NCI-H1694 (cell line): ENCODE data around the gene CD79A.
"Not testable (repeated sequence)": the region's sequence is repeated elsewhere in the genome, so short reads cannot be mapped to it uniquely, and the experiment has no call there.

Experiments
- DNase-seq: peaks from one replicate; lab custom pipeline; 2025; lab: John Stamatoyannopoulos, UW

The CD79A gene

DNA sequence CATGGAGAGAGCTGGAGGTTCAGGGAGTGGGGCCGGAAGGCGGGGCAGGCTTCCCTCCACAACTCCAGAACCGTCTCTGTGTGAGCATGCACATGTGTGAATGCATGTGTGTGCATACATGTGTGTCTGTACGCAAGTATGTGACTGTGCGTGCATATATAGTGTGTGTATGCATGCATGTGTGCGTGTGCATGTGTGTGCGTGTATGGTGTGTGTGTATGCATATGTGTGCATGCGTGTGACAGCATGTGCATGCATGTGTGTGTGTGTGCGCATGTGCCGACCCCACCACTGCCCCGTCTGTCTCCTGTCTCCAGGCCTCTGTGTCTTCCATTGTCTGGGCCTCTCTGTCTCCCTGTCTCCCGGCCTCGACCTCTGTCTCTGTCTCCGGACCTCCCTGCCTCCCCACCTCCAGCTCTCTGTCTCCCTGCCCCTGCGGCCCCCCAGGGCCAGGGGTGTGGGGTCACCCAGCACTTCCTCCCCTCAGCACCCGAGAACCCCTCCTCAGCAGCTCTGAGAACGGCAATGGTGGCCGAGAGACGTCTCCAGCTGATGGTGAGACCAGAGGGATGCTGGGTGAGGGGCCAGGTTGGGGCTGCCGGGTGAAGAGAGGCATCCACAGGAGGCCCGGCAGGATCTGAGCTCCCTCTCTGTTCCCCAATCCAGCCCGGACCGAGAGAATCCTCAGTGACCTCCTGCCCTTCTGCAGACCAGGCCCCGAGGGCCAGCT is 28.4 kb downstream of the CD79A start:
- DNase-seq, result no peak

DNA sequence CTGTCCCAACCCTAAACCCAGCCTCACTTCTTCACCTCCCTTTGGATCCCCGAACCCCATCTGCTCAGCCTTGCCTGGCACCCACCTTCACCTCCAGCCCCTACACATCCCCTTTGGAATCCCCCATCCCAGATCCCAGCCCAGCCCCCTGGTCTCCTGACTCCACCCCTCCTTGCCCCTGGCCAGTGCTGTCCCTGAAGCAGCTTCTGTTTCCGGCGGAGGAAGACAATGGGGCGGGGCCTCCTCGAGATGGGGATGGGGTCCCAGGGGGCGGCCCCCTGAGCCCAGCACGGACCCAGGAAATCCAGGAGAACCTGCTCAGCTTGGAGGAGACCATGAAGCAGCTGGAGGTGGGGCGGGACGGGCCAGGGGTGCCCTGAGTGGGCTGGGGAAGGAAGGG is 29.2 kb downstream of the CD79A start:
- DNase-seq, result no peak

GRCh38 chr19:41906916-41907680 is 30.0 kb downstream of the CD79A start:
- DNase-seq, result no peak

- DNase-seq, result no peak
These were observed 31.0 kb downstream of the CD79A start for GRCh38 chr19:41907994-41908615.

- no peak for DNase-seq
These were observed 31.8 kb downstream of the CD79A start for GRCh38 chr19:41908724-41909464.

GRCh38 chr19:41909706-41910105 is 32.6 kb downstream of the CD79A start:
- no peak for DNase-seq

- DNase-seq, result no peak
These were observed 33.3 kb downstream of the CD79A start for GRCh38 chr19:41910240-41910991.

DNA sequence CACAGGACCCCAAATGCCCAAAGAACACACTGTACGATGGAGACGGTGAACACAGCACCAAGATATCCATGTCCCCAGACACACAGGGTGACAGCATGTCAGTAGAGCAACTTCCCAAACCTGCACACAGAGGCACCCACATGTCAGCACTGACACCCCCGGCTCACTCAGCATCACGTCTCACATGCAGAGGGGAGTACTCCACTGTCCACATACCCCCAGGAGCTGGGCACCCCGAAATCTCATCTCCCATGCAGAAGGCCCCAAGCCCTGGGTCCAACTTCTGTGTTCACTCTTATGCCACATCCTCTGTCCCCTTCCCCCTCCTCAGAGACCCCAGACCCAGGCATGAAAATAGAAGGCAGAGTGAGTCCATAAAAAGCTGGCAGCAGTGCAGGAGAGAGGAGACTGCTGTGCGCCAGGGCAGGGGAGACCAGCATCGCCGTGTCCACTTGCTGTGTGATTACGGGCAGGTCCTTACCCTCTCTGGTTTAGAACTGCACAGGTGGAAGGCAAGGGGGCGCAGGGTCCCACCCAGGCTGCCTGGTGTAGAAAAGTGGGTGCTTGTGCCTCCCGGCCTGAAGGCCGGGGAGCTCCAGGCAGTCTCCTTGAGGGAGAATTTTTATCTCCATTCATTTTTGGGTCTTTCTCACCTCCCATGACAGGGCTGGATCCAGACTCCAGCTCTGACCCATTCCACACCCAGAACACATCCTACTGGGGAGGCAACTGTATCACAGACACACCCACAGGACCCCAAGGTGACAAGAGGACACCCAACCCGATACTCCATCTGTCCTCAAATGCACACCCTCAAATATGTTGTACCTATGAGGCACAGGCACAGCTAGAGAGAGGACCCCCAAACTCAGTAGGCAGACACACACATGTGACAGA is 34.2 kb downstream of the CD79A start:
- no peak for DNase-seq

- DNase-seq, result no peak
These were observed 35.0 kb downstream of the CD79A start for GRCh38 chr19:41911889-41912731.

DNA sequence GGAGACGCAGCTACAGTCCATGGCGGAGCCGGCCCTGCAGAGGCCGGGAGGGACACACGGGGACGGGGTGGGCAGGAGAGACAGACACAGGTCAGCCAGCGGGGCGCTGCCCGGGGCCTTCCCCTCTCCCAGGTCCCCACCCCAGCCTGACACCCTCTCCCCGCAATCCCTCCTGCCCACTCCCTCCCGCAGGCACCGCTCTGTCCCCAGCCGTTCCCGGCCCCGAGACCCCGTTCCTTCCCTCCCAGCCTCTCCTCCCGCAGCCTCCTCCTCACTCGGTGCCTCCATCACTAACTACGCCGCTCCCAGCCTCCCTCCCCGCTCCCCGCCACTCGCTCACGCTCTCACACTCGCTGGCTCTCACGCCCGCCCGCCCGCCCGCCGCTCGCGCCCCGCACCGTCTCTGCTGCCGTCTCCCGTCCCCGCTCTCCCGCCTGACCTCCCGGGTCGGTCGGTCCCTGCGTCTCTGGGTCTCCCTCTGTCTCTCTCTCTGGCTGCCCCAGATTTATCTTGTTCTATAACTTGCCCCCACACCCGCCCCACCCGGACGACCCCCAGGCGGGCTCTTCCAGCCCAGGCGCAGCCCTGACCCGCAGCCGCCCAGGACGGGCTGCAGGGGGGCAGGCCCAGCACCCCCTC is 35.9 kb downstream of the CD79A start:
- DNase-seq, result no peak

GRCh38 chr19:41913538-41914423 is 36.7 kb downstream of the CD79A start:
- DNase-seq, result no peak

DNA sequence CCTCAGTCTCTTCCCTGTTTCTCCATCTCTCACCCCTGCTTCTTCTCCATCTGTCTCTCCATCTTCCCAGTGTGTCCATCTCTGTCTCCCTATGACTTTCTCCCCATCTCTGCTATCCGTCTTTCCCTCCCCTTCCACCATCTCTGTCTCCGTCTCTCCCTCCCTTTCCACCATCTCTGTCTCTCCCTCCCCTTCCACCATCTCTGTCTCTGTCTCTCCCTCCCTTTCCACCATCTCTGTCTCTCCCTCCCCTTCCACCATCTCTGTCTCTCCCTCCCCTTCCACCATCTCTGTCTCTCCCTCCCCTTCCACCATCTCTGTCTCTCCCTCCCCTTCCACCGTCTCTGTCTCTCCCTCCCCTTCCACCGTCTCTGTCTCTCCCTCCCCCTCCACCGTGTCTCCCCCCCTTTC is 37.4 kb downstream of the CD79A start:
- DNase-seq, result not testable (repeated sequence)

DNA sequence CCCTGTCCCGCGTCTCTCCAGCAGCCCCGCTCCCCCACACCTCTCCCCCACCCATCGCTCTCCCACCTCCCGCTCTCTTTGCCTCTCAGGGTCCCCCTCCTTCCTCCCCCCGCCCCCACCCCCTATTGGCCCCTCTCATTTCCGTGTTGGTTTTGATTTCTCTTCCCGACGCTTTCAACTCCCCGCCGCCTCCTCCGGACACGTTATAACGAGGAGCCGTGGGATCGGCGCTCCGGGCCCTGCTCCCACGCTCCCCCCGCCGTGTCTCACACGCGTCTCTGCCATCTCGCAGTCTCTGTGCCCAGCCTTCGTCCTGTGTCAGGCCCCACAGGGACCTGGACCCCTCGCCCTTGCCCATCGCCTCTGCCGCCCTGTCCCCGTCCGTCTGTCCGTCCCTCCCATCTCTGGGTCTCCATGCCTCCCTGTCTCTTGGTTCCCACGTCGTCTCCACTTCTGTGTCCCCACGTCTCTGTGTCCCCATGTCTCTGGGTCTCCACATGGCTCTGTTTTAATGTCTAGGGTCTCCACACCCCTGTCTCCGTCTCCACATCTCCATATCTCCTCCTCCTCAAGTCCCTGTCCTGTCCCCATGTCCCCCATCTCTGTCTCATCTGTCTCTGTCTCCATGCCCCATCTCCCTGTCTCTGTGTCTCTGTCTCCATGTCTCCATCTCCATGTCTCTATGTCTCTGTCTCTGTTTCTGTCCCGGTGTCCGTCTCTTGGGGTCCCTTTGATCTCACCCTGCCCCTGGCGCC is 38.1 kb downstream of the CD79A start:
- no peak for DNase-seq

DNA sequence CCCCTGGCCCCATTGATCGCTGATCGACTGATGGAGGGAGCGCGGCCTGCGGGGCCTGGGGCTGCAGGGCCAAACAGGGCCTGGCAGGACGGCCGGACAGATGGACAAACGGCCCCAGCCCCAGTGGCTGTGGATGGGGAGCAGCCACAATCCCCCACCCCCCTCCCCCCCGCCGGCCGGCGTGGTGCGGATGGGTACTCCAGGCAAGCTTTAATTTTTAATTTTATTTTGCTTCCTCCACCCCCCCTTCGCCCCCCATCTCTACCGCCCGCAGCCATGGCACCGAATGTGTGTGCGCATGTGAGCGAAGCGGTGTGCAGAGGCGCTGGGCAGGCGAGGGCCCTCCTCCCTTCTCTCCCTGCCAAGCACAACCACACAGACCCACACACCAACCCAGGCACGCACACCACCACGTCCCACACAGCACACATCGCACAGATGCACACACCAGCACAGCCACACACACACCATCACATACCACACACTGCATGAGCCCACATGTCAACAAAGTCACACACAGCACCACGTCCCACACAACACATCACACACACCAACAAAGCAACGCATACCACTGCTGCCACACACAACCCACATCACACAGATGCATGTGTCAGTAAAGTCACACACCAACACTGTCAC is 38.8 kb downstream of the CD79A start:
- no peak for DNase-seq

DNA sequence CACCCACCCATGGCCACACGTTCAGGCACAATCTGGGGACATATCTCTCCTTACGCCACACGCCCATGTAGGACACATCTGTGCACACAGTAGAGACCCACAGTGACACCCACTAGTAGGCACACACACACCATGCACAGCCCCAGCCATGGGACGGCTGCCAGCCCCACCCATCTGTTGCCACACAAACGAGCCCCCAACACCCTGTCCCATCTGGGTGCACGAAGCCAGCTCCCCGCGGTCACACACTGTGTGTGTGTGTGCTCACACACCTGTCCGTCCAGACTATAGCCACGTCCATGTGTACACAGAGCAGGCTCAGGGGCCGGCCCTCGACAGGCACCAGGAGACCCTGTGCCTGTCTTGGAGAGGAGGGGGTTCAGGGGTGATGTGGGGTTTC is 40.6 kb downstream of the CD79A start:
- no peak for DNase-seq

DNA sequence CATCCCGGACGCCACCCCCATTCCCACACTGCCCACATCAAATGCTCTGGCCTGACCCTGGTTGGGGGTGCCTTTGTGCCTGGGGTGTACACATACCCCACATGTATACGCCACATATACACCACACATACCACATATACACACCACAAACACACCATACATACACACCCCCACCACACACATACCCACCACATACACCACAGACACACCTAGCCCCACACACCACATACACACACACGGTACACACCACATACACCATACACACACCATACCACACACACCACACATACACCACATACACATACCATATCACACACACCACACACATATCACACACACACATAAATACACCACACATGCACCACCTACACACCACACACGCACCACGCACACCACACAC is 41.0 kb downstream of the CD79A start:
- no peak for DNase-seq
